Thyroid gland (tissue), 4 donors: ENCODE measurements around the gene USP34.

Source experiments
- POLR2A ChIP-seq, 2 donors: fragments of 450-650 bp; IDR thresholded peaks; one replicate each; pipeline ENCODE4 v1.6.1; 2017; ENCODE audit warnings: antibody characterized with exemption in 2 of 2, mild to moderate bottlenecking in 2 of 2, moderate library complexity in 1 of 2
- TF ChIP-seq, protein P1 (sequence below), 6 experiments: fragments of 200-600 bp in 3 of 6; fragments of 450-650 bp in 3 of 6; sonication (generic) in 3 of 6; IDR thresholded peaks; one replicate each; pipeline ENCODE4 v1.5.1; 2016 to 2019; ENCODE audit warnings: antibody characterized with exemption in 6 of 6, mild to moderate bottlenecking in 2 of 6, inconsistent platforms in 1 of 6, moderate library complexity in 1 of 6

DNA sequence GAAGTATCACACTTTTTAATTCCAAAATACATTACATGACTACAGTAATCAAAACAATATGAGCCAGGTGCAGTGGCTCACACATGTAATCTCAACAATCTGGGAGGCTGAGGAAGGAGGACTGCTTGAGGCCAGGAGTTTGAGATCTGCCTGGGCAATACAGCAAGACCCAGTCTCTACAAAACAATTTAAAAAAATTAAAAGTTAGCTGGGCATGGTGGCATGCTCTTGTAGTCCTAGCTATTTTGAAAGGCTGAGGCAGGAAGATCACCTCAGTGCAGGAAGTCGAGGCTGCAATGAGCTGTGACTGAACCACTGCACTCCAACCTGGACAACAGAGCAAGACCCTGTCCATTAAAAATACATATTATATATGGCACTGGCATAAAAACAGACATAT lies 109.8 kb downstream of the USP34 start:
- TF ChIP-seq, protein P1, sequence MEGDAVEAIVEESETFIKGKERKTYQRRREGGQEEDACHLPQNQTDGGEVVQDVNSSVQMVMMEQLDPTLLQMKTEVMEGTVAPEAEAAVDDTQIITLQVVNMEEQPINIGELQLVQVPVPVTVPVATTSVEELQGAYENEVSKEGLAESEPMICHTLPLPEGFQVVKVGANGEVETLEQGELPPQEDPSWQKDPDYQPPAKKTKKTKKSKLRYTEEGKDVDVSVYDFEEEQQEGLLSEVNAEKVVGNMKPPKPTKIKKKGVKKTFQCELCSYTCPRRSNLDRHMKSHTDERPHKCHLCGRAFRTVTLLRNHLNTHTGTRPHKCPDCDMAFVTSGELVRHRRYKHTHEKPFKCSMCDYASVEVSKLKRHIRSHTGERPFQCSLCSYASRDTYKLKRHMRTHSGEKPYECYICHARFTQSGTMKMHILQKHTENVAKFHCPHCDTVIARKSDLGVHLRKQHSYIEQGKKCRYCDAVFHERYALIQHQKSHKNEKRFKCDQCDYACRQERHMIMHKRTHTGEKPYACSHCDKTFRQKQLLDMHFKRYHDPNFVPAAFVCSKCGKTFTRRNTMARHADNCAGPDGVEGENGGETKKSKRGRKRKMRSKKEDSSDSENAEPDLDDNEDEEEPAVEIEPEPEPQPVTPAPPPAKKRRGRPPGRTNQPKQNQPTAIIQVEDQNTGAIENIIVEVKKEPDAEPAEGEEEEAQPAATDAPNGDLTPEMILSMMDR (IDR thresholded peaks at IDR 0.05): no peak
- TF ChIP-seq POLR2A (IDR thresholded peaks at IDR 0.05): no peak
